HG03095 (cell line): ENCODE results near the gene CHKB.

Experiments
- ATAC-seq: cut with Tn5 transposase; IDR thresholded peaks from one replicate; pipeline ENCODE4 v1.9.1; 2021; ENCODE audit warnings: moderate library complexity; ENCODE audit not compliant: unreplicated experiment

Gene CHKB

DNA sequence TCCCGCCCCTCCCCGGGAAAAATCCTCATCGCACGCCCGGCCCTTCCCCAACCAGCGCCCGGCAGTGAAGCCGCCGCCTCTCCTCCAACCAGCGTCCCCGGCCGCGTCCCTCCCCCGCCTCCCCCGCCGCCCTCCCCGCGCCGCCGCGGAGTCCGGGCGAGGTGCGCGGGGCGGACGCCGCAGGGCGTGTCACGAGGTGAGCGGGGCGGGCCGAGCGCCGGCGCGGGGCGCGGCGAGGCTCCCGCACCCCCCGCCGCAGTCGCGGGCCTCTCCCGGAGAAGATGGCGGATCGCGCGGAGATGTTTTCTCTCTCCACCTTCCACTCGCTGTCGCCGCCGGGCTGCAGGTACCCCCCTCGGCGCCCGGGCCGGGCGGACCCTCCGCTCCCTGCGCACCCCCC is 17.9 kb upstream of the CHKB start, which contains the start of gene MAPK8IP2:
TSS of gene MAPK8IP2 (plus strand) at position 256 of the 400 bp plus-strand sequence. CDS start at position 282, 26 bp downstream.
- ATAC-seq: no peak

DNA sequence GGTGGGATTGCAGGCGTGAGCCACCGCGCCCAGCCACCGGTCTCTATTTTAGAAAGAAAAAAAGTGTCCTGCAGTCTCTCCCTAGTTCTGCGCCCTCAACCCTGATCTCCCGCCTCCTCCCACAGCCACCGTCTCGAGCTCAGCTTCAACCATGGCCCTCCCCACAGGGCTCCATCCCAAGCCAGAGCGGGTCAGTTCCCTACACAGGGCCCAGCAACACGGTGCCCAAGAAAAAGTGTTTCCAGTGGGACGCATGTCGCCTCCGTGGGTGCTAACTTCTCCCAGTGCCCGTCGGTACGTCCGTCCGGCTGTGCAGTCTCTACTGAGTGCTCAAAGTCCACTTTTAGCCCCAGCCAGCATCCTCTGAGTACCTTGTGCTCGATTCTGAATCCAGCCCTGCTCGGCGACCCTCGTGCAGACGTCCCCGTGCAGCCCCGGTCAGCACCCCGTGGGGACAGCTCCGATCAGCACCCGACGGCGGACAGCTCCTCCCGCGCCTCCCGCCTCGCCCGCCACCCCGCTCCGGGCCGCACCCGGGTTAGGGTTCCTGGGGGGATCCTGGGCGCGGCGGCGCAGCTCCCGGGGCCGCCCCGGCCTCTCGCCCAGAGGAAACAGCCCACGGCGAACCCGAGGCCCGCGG is 17.3 kb upstream of the CHKB start:
- ATAC-seq: no peak

DNA sequence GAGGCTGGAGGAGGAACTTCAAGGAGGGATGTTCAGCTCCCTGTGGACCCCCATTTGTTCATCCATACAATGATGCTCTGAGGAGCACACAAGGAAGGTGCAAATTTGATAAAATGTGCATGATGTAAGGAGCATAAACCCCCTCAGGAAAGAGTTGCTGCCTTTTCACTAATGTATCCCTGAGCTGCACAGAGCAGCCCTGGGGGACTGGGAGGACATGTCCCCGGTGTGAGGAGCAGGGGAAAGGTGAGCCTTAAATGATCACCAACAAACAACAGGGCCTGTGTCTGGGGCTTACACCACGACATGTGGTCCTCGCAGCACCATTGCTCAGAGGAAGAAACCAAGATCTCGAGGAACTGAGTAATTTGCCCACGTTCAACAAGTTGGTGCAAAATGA is 14.4 kb upstream of the CHKB start:
- ATAC-seq: no peak

DNA sequence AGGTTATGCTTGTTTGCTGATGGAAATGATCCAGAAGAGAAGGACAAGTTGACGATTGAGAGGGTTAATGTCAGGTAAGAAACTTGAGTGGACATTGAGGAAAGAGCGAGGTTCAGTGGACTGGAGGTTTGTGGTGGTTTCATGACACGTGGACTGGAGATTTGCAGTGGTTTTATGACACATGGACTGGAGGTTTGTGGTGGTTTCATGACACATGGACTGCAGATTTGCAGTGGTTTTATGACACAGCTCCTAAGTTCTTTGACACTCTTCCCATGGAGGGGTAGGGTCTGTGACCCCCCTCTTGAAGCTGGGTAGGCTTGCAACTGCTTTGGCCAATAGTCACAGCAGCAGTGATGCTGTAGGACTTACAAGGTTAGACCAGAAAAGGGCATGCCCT is 12.5 kb upstream of the CHKB start:
- ATAC-seq: no peak

DNA sequence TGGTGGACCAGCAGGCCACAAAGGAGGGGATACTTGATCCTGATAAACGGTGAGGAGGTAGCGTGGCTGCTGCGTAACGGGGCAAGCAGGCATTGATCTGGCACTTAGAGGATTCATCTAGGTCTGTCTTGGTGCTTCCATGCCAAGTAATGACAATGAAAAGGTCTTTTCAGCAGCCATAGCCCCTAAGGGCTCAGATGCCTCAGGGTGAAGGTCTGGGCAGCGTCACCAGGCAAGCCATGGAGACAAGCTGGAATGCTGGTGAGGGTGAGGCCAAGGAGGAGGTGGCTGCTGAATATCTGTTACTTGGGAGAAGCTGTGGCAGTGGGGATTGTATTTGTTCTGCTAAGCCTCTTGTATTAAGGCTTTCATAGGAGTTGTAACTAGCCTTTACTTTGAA is 4.8 kb upstream of the CHKB start:
- no peak for ATAC-seq

DNA sequence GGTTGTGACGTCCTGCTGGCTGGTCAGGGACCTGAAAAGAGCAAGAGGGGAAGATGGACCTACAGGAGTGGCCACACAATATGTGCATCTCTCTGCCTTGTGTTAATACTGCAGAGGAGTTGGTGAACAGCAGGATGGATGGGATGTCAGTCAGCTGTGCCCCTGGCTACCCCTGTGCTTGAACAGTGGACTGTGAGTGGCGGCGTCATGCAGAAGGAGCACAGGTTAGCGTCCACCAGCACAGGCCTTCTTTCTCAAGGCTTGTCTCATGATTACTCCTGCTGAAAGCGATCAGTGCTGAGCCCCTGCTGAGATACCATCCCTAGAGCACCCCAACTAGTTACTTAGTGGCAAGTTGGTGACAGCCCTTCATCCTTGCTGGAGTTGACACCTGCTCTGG is 3.8 kb upstream of the CHKB start:
- ATAC-seq: no peak

DNA sequence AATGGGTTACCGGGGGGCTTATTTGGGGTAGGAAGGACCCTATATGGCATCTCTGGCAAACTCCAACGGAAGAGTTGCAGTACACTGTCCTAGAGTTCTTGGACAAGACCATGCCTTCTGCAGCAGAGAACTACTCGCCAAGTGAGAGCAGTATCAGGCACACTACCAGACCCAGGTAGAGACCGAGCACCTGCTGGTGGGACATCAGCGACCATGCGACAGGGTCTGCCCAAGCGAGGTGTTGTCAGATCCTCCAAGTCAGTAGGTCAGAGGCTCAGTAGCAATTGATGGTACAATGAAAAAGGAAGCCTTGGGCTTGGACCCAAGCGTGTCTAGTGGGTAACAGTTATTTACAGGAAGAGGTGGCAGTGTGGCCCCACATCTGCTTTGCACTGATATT is 3.1 kb upstream of the CHKB start:
- ATAC-seq: no peak

DNA sequence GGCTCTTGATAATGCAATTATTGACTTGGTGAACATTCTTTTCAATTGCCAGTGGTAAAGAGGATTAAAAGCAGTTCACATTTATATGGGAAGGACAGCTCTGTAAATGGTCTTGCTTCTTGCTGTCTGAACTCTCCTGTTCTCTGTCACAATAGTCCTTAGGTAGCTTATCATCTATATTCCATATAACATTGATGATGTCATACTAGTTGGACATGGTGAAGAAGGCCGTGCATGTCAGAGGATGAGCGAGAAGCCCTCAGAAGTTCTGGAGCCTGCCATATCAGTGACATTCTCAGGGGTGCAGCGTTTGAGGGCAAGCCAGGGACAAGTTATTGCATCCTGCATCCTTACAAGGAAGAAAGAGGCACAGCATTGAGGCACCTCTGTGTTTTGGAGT is 2.6 kb upstream of the CHKB start:
- no peak for ATAC-seq

DNA sequence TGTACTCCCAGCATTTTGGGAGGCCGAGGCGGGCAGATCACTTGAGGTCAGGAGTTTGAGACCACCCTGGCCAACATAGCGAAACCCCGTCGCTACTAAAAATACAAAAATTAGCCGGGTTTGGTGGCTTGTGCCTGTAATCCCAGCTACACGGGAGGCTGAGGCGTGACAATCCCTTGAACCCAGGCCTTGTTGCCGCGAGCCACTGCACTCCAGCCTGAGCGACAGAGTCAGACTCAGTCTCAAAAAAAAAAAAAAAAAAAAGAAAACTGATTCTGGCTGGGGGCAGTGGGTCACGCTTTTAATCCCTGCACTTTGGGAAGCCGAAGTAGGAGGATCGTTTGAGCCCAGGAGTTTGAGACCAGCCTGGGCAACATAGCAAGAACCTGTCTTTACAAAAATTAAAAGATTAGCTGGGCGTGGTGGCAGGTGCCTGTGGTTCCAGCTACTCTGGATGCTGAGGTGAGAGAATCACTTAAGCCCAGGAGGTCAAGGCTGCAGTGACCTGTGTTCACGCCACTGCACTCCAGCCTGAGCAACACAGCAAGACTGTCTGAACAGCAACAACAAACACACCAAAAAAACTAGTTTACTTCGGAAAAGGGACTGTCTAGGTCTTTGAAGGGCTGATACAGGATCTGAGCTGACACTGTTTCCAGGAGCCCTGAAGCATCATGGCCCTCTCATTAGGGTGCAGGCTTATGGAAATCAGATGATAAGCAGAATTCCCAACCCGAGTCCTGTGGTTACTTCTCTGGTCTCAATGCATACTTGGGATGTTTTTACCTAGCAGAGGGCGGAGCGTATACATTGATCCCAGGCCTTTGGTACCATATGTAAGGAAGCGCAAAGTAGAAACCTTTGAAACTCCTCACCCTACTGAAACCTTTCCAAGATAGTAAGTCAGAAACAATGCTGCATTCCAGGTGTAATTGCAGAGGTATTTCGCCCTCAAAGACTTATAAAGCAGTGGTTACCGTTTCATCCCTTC is 1.8 kb upstream of the CHKB start:
- ATAC-seq: no peak

DNA sequence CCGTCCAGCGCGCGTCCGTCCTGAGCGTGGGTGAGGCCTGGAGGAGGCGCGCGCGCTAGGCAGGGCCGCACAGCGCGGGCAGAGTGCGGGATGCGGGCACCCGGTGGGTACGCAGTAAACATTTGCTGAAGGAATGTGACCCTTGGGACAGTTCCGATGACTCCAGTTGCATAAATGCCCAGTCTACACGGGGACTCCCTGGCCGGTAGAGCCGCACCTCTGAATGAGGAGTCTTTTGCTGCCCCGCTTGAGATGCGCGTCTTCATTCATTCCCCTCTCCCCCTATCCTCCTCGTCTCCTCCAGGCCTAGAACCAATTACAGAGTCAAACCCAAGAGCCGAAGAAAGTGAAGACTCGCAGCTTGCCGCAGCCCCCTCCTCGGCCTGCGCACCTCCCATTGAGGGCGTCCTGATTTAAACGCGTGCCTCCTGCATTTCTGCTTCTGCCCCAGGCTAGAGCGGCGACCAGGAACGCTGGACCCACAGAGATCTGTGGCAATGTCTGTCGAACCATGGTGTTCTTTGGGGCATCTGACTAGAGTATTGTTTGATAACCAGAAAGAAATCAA is 729 bp upstream of the CHKB start:
- peak; percentile 24 for ATAC-seq

DNA sequence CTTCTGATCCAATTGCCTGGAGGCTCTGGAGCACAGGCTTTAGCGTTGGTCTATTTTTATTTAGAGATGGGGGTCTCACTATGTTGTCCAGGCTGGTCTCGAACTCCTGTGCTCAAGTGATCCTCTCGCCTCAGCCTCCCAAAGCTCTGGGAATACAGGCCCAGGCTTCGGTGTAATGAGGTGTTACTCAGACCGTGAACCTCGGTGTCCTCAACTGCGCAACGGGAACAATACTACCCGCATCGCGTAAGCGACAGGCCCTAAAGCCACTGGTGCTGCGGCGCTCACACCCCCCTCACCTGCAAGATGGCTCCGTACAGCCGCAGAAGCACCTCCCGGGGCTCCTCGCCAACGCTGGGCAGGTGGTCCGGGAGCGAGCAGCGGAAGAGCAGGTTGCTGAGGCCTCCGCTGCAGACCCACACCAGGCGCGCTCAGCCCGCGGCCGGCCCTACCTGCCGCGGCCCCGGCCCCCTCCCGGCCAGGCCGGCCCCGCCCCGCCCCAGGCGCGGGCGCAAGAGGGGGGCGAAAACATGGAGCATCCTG is 628 bp downstream of the CHKB start:
- ATAC-seq: peak; percentile 25

DNA sequence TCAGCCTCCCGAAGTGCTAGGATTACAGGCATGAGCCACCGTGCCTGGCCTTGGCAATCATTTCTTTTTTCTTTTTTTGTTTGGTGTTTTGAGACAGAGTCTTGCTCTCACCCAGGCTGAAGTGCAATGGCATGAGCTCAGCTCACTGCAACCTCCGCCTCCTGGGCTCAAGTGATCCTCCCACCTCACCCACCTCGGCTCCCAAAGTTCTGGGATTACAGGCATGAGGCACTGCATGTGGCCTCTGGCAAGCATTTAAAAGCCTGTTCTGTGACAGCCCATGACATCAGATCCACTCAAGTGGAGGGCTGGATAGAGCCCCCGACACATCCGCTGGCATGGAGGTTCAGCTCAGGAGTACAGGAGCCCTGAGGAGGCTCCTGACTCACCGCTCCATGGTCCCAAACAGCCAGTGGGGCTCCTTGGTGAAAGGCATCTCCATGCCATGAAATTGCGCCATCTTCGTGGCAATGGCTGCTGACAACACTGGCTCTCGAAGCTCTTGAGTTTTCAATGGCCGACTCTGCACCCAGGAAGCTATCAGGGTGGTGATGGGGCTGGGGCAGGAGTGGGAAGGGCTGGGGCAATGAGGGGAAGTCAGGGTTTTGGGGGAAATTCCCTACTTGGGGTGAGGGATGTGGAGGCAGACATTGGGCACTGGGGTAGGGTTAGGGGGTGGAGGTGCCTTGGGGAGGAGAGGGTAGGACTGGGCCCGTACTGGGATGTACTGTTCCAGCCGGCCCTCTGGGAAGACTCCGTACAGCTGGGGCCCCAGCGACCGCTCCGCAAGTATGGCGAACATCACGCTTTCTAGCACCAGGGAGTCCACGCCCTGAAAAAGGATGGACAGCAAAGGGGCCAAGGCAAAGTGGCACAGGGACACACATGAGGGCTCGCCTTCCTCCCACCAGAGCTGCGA is 1.4 kb downstream of the CHKB start:
- no peak for ATAC-seq

DNA sequence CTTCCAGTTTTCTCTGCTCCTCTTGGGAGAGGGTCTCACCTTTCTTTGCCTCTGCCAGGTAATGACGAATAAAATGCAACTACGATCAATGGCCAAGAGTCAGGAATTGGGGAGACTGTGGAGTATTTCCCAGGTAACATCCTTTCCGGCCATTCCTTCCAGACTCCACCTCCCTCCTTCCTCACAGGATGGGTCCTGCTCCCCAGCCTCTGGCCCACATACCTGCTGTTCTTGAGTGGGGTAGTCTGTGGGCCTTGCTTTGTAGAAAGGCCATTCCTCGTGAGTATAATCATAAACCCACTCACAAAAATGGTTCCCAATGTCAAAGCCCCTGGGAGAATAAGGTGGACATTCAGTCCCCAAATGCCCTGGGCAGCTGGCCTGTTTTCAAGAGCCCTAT is 2.9 kb downstream of the CHKB start:
- no peak for ATAC-seq

DNA sequence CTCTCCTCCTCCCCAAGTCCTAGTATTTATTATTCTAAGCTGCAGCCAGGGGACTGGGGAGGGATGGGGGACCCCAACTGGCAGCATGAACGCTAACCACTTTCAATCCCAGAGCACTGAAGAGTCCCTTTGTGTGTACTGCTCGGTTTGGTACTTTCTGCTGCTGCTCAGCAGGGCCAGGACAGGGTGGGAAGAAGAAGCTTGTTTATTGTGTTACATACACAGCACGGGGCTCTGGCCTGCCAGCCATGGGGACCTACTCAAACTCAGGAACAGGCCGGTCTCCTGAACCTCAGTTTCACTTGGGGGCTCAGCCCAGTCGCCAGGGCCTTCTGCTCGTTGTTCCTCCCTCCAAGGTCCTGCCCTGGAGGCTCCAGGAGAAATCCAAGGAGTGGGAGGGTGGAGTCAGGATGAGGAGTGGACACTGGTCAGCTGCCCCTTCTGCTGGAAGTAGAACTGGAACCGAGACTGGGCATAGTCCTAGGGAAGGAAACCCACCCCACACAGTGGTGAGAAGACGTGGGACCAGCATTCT is 3.8 kb downstream of the CHKB start:
- no peak for ATAC-seq

DNA sequence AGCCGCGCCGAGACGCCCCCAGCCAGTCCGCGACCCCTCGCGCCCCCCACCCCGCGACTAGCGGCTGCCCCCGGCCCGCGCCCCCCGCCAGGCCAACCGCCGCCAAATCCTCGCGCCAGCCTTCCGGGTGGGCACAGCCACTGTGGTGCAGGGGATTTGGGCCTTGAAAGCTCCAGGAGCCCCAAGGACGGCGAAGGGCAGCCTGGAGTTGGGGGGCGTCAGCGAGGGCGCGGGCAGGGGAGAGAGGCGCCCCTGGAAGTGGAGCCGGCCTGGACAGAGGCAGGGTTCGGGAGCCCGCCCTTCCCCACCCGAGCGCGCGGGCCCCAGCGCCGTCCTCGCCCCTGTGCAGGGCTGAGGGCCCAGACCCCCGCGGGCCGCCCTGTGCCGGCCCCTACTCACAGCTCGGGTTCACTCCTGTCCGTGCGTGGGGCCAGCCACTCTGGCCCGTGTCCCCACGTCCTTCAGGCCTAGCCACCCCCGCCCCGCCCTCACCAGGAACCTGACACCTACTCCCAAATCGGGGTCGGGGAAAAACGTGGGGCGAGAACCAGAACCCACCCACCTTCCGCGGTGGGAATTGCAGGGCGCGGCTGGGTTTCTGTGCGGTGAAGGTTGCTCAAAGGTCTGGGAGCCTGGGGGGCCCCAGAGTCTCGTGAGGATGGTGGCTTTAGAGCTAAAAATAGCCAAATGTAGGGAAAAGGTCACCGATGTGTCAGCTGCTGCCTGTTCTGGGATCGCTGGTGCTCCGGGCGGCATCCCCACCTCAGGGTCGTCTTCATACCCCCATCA is 4.5 kb downstream of the CHKB start, which contains the start of gene CPT1B:
TSS of gene CPT1B (minus strand) at position 441 of the 789 bp plus-strand sequence. CDS start 512 bp downstream, outside the sequence.
- no peak for ATAC-seq

DNA sequence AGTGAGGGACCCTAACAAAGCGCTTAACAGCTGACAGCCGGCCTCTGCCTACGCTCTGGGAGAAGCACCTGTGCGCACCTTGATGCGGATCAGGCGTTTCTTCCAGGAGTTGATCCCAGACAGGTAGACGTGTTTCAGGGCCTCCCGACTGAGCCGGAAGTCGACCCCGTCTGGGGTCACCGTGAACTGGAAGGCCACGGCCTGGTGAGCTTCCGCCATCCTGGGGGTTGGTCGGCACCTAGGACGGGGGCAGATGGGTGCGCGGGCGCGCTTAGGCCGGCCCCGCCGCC is 5.0 kb downstream of the CHKB start:
- ATAC-seq: no peak

DNA sequence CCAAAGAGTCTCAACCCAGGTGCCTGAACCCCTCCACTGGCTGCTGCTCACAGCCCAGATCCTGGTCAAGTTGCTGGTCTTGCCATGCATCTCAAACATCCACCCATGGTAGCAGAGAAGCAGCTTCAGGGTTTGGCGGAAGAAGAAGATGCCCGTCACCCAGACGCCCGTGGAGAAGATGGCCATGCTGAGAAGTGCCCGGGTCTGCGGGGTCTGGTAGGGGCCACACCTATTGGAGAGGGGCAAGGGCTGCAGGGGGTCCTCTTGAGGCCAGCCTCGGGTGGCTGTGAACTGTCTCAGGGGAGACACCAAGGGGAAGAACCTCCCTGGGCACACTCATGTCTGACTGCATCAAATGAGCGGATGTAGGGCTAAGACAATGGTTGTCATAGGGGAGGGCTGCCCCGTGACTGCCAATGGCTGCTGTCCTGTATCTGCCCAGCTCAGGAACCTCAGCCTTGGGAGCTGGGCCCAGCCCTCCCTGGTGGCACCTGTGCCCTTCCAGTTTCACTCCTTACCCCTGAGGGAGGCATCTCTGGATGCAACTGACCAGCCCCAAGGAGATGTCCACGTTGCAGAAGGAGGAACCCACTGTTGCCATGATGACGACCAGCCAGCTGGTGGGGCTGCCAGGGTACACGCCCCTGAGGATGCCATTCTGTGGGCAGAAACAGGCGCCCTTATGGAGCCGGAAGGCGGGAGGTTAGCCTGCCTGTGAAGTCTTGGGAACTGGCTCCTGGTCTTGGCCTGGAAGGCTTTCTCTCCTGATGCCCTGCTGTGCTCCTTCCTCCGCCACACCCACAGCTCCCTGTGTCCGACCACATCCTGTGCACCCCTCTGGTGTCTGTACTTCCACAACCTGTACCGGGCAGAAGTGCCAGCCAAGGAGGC is 5.6 kb downstream of the CHKB start:
- ATAC-seq: no peak

DNA sequence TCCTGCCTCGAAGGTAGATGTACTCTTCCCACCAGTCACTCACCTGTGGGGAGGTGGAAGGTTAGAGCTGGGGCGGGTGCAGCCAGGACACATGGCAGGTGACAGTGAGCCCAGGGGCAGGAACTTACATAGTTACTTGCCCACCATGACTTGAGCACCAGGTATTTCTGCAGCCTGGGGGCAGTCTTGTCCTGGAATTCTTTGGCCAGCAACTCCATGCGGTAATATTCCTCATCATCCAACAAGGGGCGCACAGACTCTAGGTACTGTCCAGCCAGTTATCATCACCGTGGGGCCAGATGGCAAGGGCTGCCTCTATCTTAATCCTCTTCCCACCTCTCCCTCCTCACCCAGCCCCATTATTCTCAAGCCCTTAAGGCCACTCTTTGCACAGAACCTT is 6.6 kb downstream of the CHKB start:
- ATAC-seq: no peak
